RWPE2 (cell line): ENCODE data around the gene THRA.

Experiments used
- ATAC-seq: fragments of 200-7000 bp; cut with Tn5 transposase; 3 replicates; pipeline ENCODE4 v1.9.1; 2021; ENCODE audit warnings: low read depth
- DNase-seq: peaks from one replicate; pipeline ENCODE4 v3.0.0-alpha.2; 2020; ENCODE audit warnings: low spot score
- H3K27ac ChIP-seq: fragments of 450-650 bp; 2 replicates; pipeline ENCODE4 v1.5.1; 2017; ENCODE audit warnings: mild to moderate bottlenecking; ENCODE audit not compliant: poor library complexity, severe bottlenecking
- H3K27me3 ChIP-seq: fragments of 250-450 bp; sonication (Bioruptor Pico); 2 replicates; pipeline ENCODE4 v1.5.1; 2021; ENCODE audit warnings: mild to moderate bottlenecking, moderate library complexity; ENCODE audit not compliant: insufficient read depth, poor library complexity, severe bottlenecking
- H3K36me3 ChIP-seq: fragments of 250-450 bp; sonication (Bioruptor Pico); 2 replicates; pipeline ENCODE4 v1.5.1; 2020; ENCODE audit warnings: low read depth, mild to moderate bottlenecking, moderate library complexity
- H3K4me1 ChIP-seq: fragments of 250-450 bp; sonication (Bioruptor Pico); 2 replicates; pipeline ENCODE4 v1.5.1; 2021; ENCODE audit warnings: mild to moderate bottlenecking, moderate library complexity; ENCODE audit not compliant: insufficient read depth, poor library complexity, severe bottlenecking
- H3K4me3 ChIP-seq: fragments of 250-450 bp; sonication (Bioruptor Pico); 2 replicates; pipeline ENCODE4 v1.5.1; 2021; ENCODE audit warnings: mild to moderate bottlenecking, moderate library complexity; ENCODE audit not compliant: severe bottlenecking
- H3K9me3 ChIP-seq: fragments of 250-450 bp; sonication (Bioruptor Pico); 2 replicates; pipeline ENCODE4 v1.5.1; 2021; ENCODE audit warnings: mild to moderate bottlenecking, moderate library complexity; ENCODE audit not compliant: severe bottlenecking
- CTCF ChIP-seq: fragments of 450-650 bp; IDR thresholded peaks from one replicate; pipeline ENCODE4 v1.5.1; 2017; ENCODE audit warnings: mild to moderate bottlenecking, moderate library complexity; ENCODE audit not compliant: poor library complexity, severe bottlenecking

THRA gene

DNA sequence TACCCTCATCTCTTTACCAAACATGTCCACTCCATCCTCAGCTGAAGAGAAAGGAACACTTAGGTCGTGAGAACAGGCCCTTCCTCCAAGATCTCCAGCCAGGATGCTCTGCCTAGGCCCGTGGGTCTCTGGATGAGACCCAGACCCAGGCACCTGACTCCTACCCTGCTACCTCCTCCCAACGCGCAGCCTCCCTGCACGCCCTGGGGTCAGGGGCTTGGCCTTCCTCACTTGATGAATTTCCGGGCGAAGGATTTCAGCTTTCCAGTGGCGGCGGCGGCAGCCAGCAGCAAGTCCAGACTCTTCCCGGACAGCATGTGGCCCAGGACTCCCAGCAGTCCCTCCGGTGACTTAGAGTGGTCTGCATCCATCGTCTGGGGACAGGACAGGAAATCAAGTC, 34.2 kb upstream of the THRA start:
- H3K4me3 ChIP-seq: no peak overlapping the region
- ATAC-seq (no peak), DNase-seq (no peak)
- no peaks in the 10 kb centered on the region for H3K27me3 ChIP-seq
- H3K36me3 ChIP-seq: peaks cover 69% of the 10 kb centered on the region
- peaks cover 30% of the 10 kb centered on the region for H3K4me1 ChIP-seq
- TF ChIP-seq CTCF: no peak
- H3K27ac ChIP-seq: no peak overlapping the region
- H3K9me3 ChIP-seq: no peaks in the 10 kb centered on the region

DNA sequence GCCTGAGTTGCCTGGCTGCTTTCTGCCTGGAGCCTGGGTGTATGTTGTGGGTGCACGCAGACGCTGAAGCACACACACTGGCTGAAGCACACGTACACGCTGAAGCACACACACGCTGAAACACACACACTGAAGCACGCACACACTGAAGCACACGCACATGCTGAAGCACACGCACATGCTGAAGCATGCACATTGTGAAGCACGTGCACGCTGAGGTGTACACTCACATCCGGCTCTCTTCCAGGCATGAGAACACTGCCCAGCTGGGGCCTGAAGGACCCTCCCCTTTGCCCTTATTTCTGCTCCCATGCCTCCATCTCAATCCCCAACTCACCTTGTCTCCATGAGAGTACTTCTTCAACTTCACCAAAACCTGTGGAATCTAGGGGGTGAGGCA, 31.1 kb upstream of the THRA start:
- H3K9me3 ChIP-seq: no peaks in the 10 kb centered on the region
- TF ChIP-seq CTCF: no peak
- H3K36me3 ChIP-seq: peaks cover 61% of the 10 kb centered on the region
- no peak overlapping the region for H3K27ac ChIP-seq
- no peak overlapping the region for H3K4me3 ChIP-seq
- ATAC-seq (no peak), DNase-seq (no peak)
- H3K4me1 ChIP-seq: peaks cover 2% of the 10 kb centered on the region
- H3K27me3 ChIP-seq: no peaks in the 10 kb centered on the region

DNA sequence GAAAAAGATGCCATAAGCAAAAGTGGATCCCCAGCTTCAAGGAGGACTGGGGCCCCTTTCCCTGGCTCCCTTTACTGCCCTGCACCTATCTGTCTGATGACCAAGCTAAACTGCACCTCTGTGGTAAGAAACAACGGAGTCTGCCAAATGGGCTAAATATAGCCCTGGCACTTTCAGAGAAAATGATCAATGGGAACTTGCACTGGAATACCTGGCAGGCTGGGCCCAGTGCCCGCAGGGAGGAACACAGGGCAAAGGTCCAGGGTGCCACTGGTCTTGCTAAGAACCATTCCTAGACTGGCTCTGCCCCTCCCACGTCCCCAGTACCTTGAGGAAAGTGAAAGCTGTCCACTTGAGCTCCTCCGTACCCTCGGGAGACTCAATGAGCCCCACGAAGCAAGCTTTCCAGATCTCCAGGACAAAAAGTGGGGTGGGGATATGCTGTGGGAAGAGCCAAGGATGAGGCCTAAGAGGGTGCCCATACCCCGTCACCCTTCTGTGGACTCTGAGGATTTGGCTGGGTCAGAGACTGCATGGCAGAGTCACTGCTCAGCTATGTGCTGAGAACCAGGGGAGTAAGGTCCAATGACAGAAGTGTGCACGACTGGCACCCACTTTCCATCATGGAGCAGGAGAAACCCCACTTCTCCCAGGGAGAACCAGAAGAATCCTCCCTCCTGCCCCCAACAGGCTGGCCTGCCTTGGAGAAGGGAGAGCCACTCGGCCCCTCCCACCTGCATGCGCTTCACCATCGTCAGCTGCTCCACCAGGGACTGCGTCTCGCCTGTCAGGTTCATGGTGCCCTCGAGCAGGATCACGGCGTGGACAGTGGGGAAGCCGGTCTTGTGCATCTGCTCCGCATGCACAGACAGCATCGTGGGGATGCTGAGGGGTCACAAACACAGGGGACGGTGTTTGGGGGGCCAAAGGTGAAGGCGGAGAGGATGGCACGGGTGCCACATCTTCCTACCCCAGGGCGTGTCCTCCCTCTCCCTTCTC, 30.1 kb upstream of the THRA start:
- no peaks in the 10 kb centered on the region for H3K27me3 ChIP-seq
- DNase-seq (peak; percentile 56), ATAC-seq (no peak)
- H3K9me3 ChIP-seq: no peaks in the 10 kb centered on the region
- TF ChIP-seq CTCF: no peak
- H3K4me3 ChIP-seq: no peak overlapping the region
- H3K36me3 ChIP-seq: peaks cover 55% of the 10 kb centered on the region
- H3K4me1 ChIP-seq: no peaks in the 10 kb centered on the region
- H3K27ac ChIP-seq: no peak overlapping the region

GRCh38 chr17:40033339-40033738, 29.4 kb upstream of the THRA start:
- Histone ChIP-seq H3K4me3 (no peak overlapping the region), H3K27ac (no peak overlapping the region), H3K9me3 (no peaks in the 10 kb centered on the region), H3K27me3 (no peaks in the 10 kb centered on the region), H3K4me1 (no peaks in the 10 kb centered on the region), H3K36me3 (peaks cover 51% of the 10 kb centered on the region)
- DNase-seq (no peak), ATAC-seq (no peak)
- TF ChIP-seq CTCF: no peak
